Bronchial epithelial cell (primary cell): Measurements from ENCODE around the gene RAB17. TPM values are rescaled to one million over a fixed set of nuclear protein-coding genes. Genes with fewer than 3 reads are reported as not detected.

ENCODE experiments used
- DNase-seq: peaks from one replicate; pipeline ENCODE4 v3.0.0-alpha.2; 2010; ENCODE audit warnings: low read depth
- FAIRE-seq: peaks from 2 replicates; lab custom pipeline; 2011; peaks lifted over from hg19 to GRCh38; lab: Jason Lieb, UNC
- H3K27me3 ChIP-seq: 2 replicates; pipeline ENCODE4 v1.5.1; 2011; ENCODE audit warnings: low read length; ENCODE audit not compliant: control insufficient read depth, insufficient read depth
- H3K36me3 ChIP-seq: 2 replicates; pipeline ENCODE4 v1.5.1; 2011; ENCODE audit warnings: low read length; ENCODE audit not compliant: control insufficient read depth, insufficient read depth
- H3K4me3 ChIP-seq: 2 replicates; pipeline ENCODE4 v1.5.1; 2011; ENCODE audit warnings: mild to moderate bottlenecking, low read depth, low read length, control low read depth
- total RNA-seq: library from RNA; depleted of rRNA; stranded (reverse); fragments of >200 nt; gene quantifications from 2 replicates; pipeline ENCODE4 v1.2.1, GENCODE V29; 2014
- TF ChIP-seq, protein P1 (sequence below): IDR thresholded peaks from 2 replicates; pipeline ENCODE4 v1.5.1; 2011; ENCODE audit warnings: mild to moderate bottlenecking, moderate library complexity, low read length, control low read depth, inconsistent platforms; ENCODE audit not compliant: insufficient read depth, severe bottlenecking

The RAB17 gene
- total RNA-seq, 1 donor from 2014 or later = 2.4 TPM

- peaks cover 14% of the 10 kb centered on the region for H3K27me3 ChIP-seq
- TF ChIP-seq, protein P1, sequence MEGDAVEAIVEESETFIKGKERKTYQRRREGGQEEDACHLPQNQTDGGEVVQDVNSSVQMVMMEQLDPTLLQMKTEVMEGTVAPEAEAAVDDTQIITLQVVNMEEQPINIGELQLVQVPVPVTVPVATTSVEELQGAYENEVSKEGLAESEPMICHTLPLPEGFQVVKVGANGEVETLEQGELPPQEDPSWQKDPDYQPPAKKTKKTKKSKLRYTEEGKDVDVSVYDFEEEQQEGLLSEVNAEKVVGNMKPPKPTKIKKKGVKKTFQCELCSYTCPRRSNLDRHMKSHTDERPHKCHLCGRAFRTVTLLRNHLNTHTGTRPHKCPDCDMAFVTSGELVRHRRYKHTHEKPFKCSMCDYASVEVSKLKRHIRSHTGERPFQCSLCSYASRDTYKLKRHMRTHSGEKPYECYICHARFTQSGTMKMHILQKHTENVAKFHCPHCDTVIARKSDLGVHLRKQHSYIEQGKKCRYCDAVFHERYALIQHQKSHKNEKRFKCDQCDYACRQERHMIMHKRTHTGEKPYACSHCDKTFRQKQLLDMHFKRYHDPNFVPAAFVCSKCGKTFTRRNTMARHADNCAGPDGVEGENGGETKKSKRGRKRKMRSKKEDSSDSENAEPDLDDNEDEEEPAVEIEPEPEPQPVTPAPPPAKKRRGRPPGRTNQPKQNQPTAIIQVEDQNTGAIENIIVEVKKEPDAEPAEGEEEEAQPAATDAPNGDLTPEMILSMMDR = no peak
- peak; percentile 37 for DNase-seq
Measured at GRCh38 chr2:237629739-237630138, 39.2 kb upstream of the RAB17 start.

GRCh38 chr2:237629188-237629534 lies 38.6 kb upstream of the RAB17 start:
- TF ChIP-seq, protein P1 = no peak
- peaks cover 14% of the 10 kb centered on the region for H3K27me3 ChIP-seq
- no peaks in the 10 kb centered on the region for H3K36me3 ChIP-seq
- DNase-seq (no peak), FAIRE-seq (no peak)
- no peak overlapping the region for H3K4me3 ChIP-seq

More at GRCh38 chr2:237629739-237630138, 39.2 kb upstream of the RAB17 start:
- FAIRE-seq = no peak
- Histone ChIP-seq H3K36me3 (no peaks in the 10 kb centered on the region), H3K4me3 (no peak overlapping the region)

- Histone ChIP-seq H3K36me3 (no peaks in the 10 kb centered on the region), H3K4me3 (peak overlapping the region; percentile 34), H3K27me3 (peaks cover 14% of the 10 kb centered on the region)
- DNase-seq (no peak), FAIRE-seq (peak; percentile 83)
- TF ChIP-seq, protein P1 = no peak
Measured at GRCh38 chr2:237628247-237629187, 38.0 kb upstream of the RAB17 start.

GRCh38 chr2:237627441-237628246 lies 37.1 kb upstream of the RAB17 start, which contains the start of gene LRRFIP1:
Gene LRRFIP1, plus strand, starts transcription at chr2:237627587. Its CDS starts 58 bp downstream, at chr2:237627645.
- peaks cover 14% of the 10 kb centered on the region for H3K27me3 ChIP-seq
- FAIRE-seq (no peak), DNase-seq (no peak)
- no peaks in the 10 kb centered on the region for H3K36me3 ChIP-seq
- H3K4me3 ChIP-seq = peak within 1 kb of the TSS; percentile 34
- TF ChIP-seq, protein P1 = no peak

DNA sequence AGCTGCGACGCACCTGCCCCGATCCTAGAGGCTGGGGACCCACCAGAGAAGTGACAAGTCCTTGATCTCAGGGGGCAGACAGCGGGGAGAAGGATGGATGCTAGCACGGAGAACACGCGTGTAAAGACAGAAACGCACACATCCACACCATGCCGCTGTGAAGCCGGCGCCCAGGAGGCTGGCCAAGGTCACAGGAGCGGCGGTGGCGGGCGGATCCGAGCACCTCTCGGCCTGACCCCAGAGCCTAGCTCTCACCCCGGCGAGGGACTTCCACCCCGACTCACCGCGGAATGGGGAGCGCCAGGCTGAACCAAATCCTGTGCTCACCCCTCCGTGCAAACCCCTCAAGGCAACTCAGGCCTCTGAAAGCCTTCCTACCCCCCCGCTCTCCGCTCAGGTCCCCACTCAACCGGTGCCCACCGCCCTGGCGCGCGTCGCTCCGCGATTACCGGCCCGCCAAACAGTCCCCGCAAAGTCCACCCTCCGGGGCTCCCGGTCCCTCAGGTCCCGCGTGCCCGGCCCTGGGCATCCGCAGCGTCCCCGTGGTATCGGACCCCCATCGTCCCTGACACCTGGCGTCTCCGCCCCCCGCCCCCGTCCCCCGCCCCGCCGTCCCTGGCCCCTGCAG lies 36.4 kb upstream of the RAB17 start:
- peaks cover 14% of the 10 kb centered on the region for H3K27me3 ChIP-seq

More for the DNA sequence above, 36.4 kb upstream of the RAB17 start:
- FAIRE-seq = no peak
- Histone ChIP-seq H3K4me3 (peak overlapping the region; percentile 20), H3K36me3 (no peaks in the 10 kb centered on the region)
- TF ChIP-seq, protein P1 = no peak
- no peak for DNase-seq
